ENCODE results near the gene ANKRD40CL. TPM values are rescaled to one million over a fixed set of nuclear protein-coding genes. Genes with fewer than 3 reads are reported as not detected.

ANKRD40CL gene
- total RNA-seq, 1 experiment from 2014 or later, result not detected

- H2AK5ac ChIP-seq (ENCODE audit: insufficient read length, low read length), result no peak overlapping the region
- H4K5ac ChIP-seq (ENCODE audit: insufficient read length, low read depth, low read length), result no peak overlapping the region
- H3K27me3 Mint-ChIP-seq (ENCODE audit: low read depth), result no peaks in the 10 kb centered on the region
- H3K14ac ChIP-seq (ENCODE audit: insufficient read depth, low read length), result peak overlapping the region; percentile 41; the same call in 1 of the 2 replicates
- no peak overlapping the region for H3K23ac ChIP-seq (ENCODE audit: insufficient read length, low read depth, low read length)
- no peak overlapping the region for H2BK5ac ChIP-seq (ENCODE audit: insufficient read length, low read length)
- H3K4me1 ChIP-seq (ENCODE audit: insufficient read depth, low read length), result 0 out of 2 replicates have a peak, but pooled peaks cover 4% of the 10 kb centered on the region
- no peak overlapping the region for H2AFZ ChIP-seq (ENCODE audit: low read length)
- no peaks in the 10 kb centered on the region for H3K27me3 ChIP-seq (ENCODE audit: insufficient read depth, low read length)
- peaks cover 11 to 19% of the 10 kb centered on the region in 2 experiments for H3K4me1 Mint-ChIP-seq
- no peak overlapping the region for H2BK12ac ChIP-seq (ENCODE audit: insufficient read length, low read depth, low read length)
- no peak overlapping the region for H3K4me2 ChIP-seq (ENCODE audit: insufficient read depth, insufficient read length, low read length)
- H2BK120ac ChIP-seq (ENCODE audit: low read depth, low read length, poor library complexity, severe bottlenecking), result no peak overlapping the region
- H3K79me2 ChIP-seq (ENCODE audit: insufficient read depth, low read length), result no peaks in the 10 kb centered on the region
- H3K79me1 ChIP-seq (ENCODE audit: insufficient read depth, low read depth, low read length, poor library complexity, severe bottlenecking), result no peaks in the 10 kb centered on the region
- H3K27ac Mint-ChIP-seq, result peak overlapping the region in 1 of 3 experiments; percentile 16; a peak in 3 of 7 replicates
- WGBS (ENCODE audit: extremely low coverage, insufficient read length, low lambda C conversion rate), result no CpG with 5 or more reads among the region's 6 CpGs
- no peak for DNase-seq
- no peak overlapping the region for H3K4ac ChIP-seq (ENCODE audit: low read depth, low read length)
- no peaks in the 10 kb centered on the region for H4K20me1 ChIP-seq (ENCODE audit: control insufficient read depth, insufficient read depth, insufficient read length)
- H3K9ac ChIP-seq (ENCODE audit: extremely low read depth, insufficient read length, low read length), result no peak overlapping the region
- no peak overlapping the region for H4K8ac ChIP-seq (replicated peaks; ENCODE audit: insufficient read length, low read depth, low read length)
- H3K18ac ChIP-seq (ENCODE audit: insufficient read length, low read depth, low read length), result no peak overlapping the region
- no peak overlapping the region for H3T11ph ChIP-seq (ENCODE audit: low read length)
- no peak overlapping the region for H3K56ac ChIP-seq (ENCODE audit: insufficient read length, low read depth, low read length)
- no peak overlapping the region for H2BK15ac ChIP-seq (ENCODE audit: low read depth, low read length)
- no peaks in the 10 kb centered on the region for H3K36me3 Mint-ChIP-seq (ENCODE audit: insufficient read depth in 1 of 3, low read depth in 3 of 3)
- no peak overlapping the region for H4K91ac ChIP-seq (ENCODE audit: insufficient read length, low read depth, low read length)
- H3K23me2 ChIP-seq (ENCODE audit: insufficient read length, low read depth, low read length, poor library complexity, severe bottlenecking), result peaks cover 2% of the 10 kb centered on the region
- no peak for TF ChIP-seq CTCF (conservative IDR thresholded peaks at IDR 0.05)
- H3K27ac ChIP-seq (ENCODE audit: insufficient read length, low read depth, low read length), result no peak overlapping the region
- no peak overlapping the region for H2BK20ac ChIP-seq (ENCODE audit: low read depth, low read length, poor library complexity, severe bottlenecking)
- no peaks in the 10 kb centered on the region for H3K9me3 Mint-ChIP-seq
- no peaks in the 10 kb centered on the region for H3K9me3 ChIP-seq (ENCODE audit: control insufficient read depth, low read depth, low read length)
- no peak overlapping the region for H3K4me3 Mint-ChIP-seq
These were observed 23.3 kb upstream of the ANKRD40CL start for GRCh38 chr17:50790618-50791017.

All from H9 (cell line).